Measurements from ENCODE around the gene NEMP1. TPM values are rescaled to one million over a fixed set of nuclear protein-coding genes. Genes with fewer than 3 reads are reported as not detected.

The NEMP1 gene
- total RNA-seq, 1 donor from 2014 or later = 32.0 TPM

DNA sequence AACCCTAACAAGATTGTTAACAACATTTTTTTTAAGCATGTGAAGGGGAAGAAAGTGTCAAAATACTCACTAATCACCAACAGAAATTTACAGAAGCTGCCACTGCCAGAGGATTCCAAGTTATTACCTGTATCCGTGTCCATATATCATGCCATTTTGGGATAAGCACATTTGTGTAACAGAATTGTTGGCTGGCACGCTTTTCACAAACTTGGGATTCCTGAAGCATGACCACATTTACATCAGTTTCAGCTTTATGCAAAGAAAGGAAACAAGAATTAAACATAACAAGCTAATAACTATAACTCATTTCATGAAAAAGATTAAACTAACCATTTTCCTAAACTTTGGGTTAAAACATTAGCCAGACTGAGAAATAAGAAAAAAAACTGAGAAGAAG is 5.9 kb downstream of the NEMP1 start:
- peaks cover 6% of the 10 kb centered on the region for H3K4me1 Mint-ChIP-seq (ENCODE audit: unreplicated experiment)

DNA sequence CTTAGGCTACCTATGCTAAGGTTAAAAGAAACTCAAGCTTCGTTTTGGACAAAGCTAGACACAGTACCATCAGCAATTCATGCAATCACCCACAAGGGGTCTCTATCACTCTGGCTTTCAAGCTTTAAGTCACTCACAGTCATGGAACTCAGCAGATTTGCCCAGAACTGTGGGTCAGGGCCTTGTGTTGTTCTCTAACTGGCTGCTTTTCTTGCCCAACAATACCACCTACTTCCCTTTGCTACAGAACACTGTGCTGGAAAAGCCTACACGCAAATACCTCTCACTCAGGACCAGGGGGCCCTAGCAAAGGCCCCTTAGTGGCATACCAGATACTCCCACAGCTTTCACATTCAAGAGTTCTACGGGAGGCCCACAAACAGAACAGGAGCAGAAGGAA is 9.1 kb downstream of the NEMP1 start:
- Mint-ChIP-seq H3K27me3 (no peaks in the 10 kb centered on the region), H3K4me3 (no peak overlapping the region), H3K27ac (peak overlapping the region; percentile 78), H3K9me3 (no peaks in the 10 kb centered on the region), H3K4me1 (ENCODE audit: unreplicated experiment) (peaks cover 6% of the 10 kb centered on the region), H3K36me3 (peaks cover 21% of the 10 kb centered on the region)
- no peak for DNase-seq (ENCODE audit: extremely low spot score, unreplicated experiment)
- TF ChIP-seq, protein P1, sequence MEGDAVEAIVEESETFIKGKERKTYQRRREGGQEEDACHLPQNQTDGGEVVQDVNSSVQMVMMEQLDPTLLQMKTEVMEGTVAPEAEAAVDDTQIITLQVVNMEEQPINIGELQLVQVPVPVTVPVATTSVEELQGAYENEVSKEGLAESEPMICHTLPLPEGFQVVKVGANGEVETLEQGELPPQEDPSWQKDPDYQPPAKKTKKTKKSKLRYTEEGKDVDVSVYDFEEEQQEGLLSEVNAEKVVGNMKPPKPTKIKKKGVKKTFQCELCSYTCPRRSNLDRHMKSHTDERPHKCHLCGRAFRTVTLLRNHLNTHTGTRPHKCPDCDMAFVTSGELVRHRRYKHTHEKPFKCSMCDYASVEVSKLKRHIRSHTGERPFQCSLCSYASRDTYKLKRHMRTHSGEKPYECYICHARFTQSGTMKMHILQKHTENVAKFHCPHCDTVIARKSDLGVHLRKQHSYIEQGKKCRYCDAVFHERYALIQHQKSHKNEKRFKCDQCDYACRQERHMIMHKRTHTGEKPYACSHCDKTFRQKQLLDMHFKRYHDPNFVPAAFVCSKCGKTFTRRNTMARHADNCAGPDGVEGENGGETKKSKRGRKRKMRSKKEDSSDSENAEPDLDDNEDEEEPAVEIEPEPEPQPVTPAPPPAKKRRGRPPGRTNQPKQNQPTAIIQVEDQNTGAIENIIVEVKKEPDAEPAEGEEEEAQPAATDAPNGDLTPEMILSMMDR (conservative IDR thresholded peaks at IDR 0.05) = peak; percentile 94

More for the DNA sequence above, 5.9 kb downstream of the NEMP1 start:
- Mint-ChIP-seq H3K27me3 (no peaks in the 10 kb centered on the region), H3K4me3 (no peak overlapping the region), H3K9me3 (no peaks in the 10 kb centered on the region), H3K27ac (peak overlapping the region; percentile 30), H3K36me3 (peaks cover 18% of the 10 kb centered on the region)
- no peak for DNase-seq (ENCODE audit: extremely low spot score, unreplicated experiment)
- TF ChIP-seq, protein P1 (conservative IDR thresholded peaks at IDR 0.05) = no peak

DNA sequence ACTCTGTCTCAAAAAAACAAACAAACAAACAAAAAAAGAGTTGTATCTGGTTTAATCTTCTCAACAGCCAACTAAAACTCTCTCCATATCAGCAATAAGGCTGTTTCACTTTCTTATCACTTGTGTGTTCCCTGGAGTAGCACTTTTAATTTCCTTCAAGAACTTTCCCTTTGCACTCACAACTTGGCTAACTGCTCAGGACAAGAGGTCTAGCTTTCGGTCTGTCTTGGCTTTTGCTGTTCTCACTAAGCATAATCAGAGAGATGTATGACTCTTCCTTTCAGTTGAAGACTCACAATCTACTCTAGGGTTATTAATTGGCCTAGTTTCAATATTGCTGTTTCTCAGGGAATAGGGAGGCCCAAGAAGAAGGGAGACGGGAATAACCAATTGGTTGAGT is 12.3 kb downstream of the NEMP1 start:
- H3K27me3 Mint-ChIP-seq = no peaks in the 10 kb centered on the region

DNA sequence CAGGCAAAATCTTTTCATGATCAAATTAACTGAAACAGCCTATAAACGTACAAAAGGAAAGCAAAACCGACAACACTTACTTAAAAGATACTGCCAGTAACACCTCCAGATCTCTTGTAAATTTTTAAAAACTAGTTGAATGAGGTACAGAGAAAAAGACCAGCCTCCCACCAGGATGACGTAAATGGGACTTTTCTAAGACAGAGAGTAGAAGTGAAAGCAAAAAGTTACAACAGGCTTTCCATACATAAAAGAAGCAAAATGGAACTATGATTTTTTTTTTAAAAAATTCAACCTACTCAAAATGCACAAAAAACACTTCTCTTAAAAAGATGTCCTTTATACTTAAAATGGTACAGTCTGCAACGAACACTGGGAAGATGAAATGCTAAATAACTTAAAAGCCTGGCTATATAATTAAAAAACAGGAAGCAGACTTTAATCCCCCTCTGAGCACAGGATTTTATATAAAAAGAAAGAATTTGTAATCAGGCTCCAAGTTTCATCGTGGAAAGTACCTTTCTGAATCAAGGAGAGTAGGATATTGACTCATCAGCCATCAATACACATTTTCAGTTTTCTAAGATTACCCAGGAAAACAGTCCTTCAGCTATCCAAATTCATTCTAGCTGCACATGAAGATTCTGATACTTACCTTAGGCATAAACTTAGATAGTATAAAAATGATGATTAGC is 14.5 kb downstream of the NEMP1 start:
- no peak overlapping the region for H3K27ac Mint-ChIP-seq
- DNase-seq (ENCODE audit: extremely low spot score, unreplicated experiment) = no peak
- no peaks in the 10 kb centered on the region for H3K27me3 Mint-ChIP-seq

More for the DNA sequence above, 12.3 kb downstream of the NEMP1 start:
- Mint-ChIP-seq H3K9me3 (no peaks in the 10 kb centered on the region), H3K4me3 (no peak overlapping the region), H3K4me1 (ENCODE audit: unreplicated experiment) (peaks cover 6% of the 10 kb centered on the region), H3K27ac (no peak overlapping the region), H3K36me3 (peaks cover 16% of the 10 kb centered on the region)
- DNase-seq (ENCODE audit: extremely low spot score, unreplicated experiment) = no peak
- TF ChIP-seq, protein P1 (conservative IDR thresholded peaks at IDR 0.05) = no peak

DNA sequence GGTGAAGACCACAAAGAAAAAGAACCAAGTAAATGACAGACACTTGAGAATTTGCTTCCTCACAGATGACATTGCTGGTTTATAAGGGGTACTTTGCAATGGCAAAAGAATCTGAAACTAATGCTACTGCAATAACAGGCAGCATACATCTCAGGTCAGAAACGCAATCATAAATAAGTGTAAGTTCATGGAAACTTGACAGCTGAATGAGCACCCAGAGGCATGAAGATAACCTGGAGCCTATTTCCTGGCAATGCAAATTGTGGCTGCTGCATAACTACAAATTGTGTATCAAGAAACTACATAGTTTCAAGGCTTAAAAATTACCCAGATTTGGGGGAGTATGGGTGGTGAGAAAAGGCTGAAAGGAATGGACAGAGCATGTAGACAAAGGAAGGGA is 20.1 kb downstream of the NEMP1 start:
- Mint-ChIP-seq H3K36me3 (peaks cover 23% of the 10 kb centered on the region), H3K4me3 (no peak overlapping the region)

More for the DNA sequence above, 14.5 kb downstream of the NEMP1 start:
- no peaks in the 10 kb centered on the region for H3K9me3 Mint-ChIP-seq
- no peak overlapping the region for H3K4me3 Mint-ChIP-seq
- H3K36me3 Mint-ChIP-seq = peaks cover 14% of the 10 kb centered on the region
- H3K4me1 Mint-ChIP-seq (ENCODE audit: unreplicated experiment) = no peaks in the 10 kb centered on the region
- TF ChIP-seq, protein P1 (conservative IDR thresholded peaks at IDR 0.05) = no peak

More for the DNA sequence above, 20.1 kb downstream of the NEMP1 start:
- no peaks in the 10 kb centered on the region for H3K27me3 Mint-ChIP-seq
- TF ChIP-seq, protein P1 (conservative IDR thresholded peaks at IDR 0.05) = no peak
- H3K27ac Mint-ChIP-seq = no peak overlapping the region
- no peaks in the 10 kb centered on the region for H3K9me3 Mint-ChIP-seq
- H3K4me1 Mint-ChIP-seq (ENCODE audit: unreplicated experiment) = no peaks in the 10 kb centered on the region
- no peak for DNase-seq (ENCODE audit: extremely low spot score, unreplicated experiment)

All from type B pancreatic cell (in vitro differentiated cells).